Stimulated activated CD8-positive, alpha-beta memory T cell treated with anti-CD3 and anti-CD28 coated beads, Interleukin-12 subunit alpha, Interleukin-12 subunit beta, amount 100 ng/mL, for 4 hours (primary cell): ENCODE data around the gene RPL39L.

Experiments used
- DNase-seq: peaks from one replicate; pipeline ENCODE4 v3.0.0-alpha.2; 2020; ENCODE audit warnings: low read depth

The RPL39L gene

GRCh38 chr3:187093320-187093719, 46.0 kb downstream of the RPL39L start:
- no peak for DNase-seq

- DNase-seq = no peak
Observed at GRCh38 chr3:187088701-187089100, 50.6 kb downstream of the RPL39L start.

- no peak for DNase-seq
Observed at GRCh38 chr3:187086831-187087230, 52.5 kb downstream of the RPL39L start.

- no peak for DNase-seq
Observed at GRCh38 chr3:187085933-187086332, 53.4 kb downstream of the RPL39L start.

GRCh38 chr3:187085021-187085666, 54.2 kb downstream of the RPL39L start:
- no peak for DNase-seq

- no peak for DNase-seq
Observed at GRCh38 chr3:187084580-187084979, 54.7 kb downstream of the RPL39L start.

GRCh38 chr3:187084126-187084525, 55.2 kb downstream of the RPL39L start:
- DNase-seq = no peak

- DNase-seq = no peak
Observed at GRCh38 chr3:187082758-187083375, 56.4 kb downstream of the RPL39L start.

- no peak for DNase-seq
Observed at GRCh38 chr3:187080799-187081450, 58.4 kb downstream of the RPL39L start.

- DNase-seq = no peak
Observed at GRCh38 chr3:187079090-187080022, 59.9 kb downstream of the RPL39L start.

GRCh38 chr3:187077537-187077936, 61.8 kb downstream of the RPL39L start:
- no peak for DNase-seq

- DNase-seq = no peak
Observed at GRCh38 chr3:187077085-187077484, 62.2 kb downstream of the RPL39L start.

- no peak for DNase-seq
Observed at GRCh38 chr3:187076297-187076696, 63.0 kb downstream of the RPL39L start.

- no peak for DNase-seq
Observed at GRCh38 chr3:187074846-187075245, 64.5 kb downstream of the RPL39L start.

- no peak for DNase-seq
Observed at GRCh38 chr3:187073581-187074098, 65.7 kb downstream of the RPL39L start.

- DNase-seq = no peak
Observed at GRCh38 chr3:187072511-187072910, 66.8 kb downstream of the RPL39L start.

GRCh38 chr3:187072102-187072501, 67.2 kb downstream of the RPL39L start:
- no peak for DNase-seq
